ENCODE measurements around the gene MAN1B1.

MAN1B1 gene

DNA sequence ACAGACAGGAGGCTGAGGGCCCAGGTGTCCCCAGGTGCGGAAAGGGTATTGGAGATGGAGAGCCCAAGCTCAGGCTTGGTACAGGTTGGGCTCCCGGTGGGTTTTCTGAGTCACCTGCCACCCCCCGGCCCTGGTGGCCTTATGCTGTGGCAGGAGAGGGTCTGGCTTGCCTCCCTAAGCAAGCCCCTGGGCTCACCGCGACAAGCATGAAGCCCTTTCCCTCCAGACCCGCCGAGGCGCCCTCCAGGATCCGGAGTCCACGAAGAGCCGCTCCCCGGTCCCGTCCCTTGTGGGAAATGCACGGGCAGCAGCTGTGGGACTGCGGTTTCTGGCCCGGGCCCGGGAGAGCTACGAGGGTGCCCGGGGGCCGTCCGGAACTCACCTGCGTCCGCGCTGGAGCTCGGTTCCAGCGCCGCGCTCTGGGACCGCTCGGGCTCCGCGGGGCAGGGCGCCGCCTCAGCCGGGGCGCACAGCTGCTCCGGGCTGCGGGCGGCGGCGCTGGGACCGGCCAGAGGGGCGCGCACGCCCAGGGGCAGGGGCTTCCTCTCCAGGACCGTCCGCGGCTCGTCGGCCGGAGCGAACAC, 17.2 kb upstream of the MAN1B1 start:
- no peak for DNase-seq

DNA sequence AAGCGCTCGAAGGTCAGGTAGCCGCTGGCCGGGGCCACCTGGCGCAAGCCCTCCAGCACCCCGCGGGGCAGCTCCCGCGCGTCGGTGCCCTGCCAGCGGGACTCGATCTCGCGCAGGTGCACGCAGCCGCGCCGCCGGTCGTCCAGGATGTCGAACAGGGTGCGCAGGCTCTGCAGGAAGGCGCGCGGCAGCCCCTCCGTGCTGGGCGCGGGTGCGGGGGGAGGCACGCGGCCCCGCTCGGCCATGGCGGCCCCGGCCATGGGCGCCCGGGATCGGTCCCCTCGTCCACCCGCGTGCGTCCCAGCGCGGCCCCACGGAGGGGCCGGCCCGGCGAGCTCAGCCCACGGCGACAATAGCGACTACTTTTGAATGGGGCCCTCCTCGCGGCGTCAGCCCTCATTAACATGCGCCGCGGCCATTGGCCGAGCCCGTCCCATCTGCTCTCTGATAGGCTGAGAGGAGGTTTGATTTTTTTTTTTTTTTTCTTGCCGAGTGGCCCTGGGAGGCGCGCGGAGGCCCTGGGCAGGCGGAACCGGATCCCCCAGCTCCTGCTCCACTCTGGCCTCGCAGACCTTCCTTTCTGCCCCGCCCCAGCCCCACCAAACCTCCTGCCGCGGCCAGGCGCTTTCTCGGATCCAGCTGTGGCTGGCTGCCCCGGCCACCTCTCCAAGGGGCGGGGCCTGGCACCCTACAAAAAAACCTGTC, 16.4 kb upstream of the MAN1B1 start, which contains the start of gene SAPCD2:
TSS of gene SAPCD2 (minus strand) at position 357 of the 705 bp plus-strand sequence. CDS start at position 260, 97 bp downstream.
- peak; percentile 80 for DNase-seq

DNA sequence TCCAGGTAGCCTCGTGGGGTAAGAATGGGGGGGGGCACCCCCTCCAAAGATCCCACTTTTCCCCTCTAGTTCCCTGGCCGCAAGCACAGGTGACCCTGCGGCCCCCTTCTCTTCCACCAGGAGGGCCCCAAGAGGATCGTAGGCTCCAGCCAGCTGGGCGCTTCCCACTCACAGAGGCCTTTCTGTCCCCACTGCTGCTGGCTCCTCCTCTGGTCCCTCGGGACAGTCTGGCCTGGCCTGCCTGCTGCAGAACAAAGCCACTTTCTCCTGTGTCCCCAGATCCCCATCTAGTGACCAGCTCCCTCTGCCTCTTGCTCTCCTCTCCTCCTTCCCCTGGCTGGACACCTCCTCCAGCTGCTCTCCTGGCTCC, 15.9 kb upstream of the MAN1B1 start:
- peak; percentile 29 for DNase-seq

DNA sequence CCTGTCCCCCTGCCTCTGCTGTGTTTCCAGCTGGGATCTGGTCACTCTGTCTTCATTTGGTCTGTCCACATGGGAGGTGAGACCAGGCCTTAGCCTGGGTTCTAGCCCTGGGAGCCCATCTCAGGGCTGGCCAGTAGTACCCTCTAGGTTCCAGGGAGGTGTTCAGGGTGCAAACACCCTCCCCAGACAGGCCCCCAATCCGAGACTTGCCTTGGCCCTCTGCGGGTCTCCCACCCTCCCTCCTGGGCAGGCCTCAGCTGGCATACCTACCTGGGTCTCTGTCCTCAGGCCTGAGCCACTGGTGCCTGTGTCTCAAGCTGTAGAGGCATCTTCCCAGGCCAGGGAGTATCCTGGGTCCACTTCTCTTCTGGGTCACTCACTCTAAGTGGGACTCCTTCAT, 15.5 kb upstream of the MAN1B1 start:
- DNase-seq = no peak

DNA sequence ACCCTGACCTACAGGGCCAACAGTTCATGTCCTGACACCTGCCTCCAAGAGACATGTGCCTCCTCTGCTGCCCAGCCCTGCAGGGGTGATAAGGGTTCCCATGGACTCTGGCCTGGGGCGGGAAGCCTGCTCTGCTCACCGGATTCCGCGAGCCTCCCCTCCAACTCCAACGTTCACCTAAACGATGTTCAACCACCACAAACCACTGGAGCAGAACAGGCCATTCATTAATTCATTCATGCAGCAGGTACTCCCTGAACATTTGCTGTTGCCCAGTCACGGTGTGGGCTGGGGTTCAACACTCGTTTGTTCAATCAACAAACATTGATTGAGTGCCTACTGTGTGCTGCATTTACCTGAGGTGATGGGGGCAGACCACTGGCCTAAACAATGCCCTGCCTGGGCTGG, 12.8 kb upstream of the MAN1B1 start:
- no peak for DNase-seq

GRCh38 chr9:137074657-137075274, 12.0 kb upstream of the MAN1B1 start:
- DNase-seq = no peak

DNA sequence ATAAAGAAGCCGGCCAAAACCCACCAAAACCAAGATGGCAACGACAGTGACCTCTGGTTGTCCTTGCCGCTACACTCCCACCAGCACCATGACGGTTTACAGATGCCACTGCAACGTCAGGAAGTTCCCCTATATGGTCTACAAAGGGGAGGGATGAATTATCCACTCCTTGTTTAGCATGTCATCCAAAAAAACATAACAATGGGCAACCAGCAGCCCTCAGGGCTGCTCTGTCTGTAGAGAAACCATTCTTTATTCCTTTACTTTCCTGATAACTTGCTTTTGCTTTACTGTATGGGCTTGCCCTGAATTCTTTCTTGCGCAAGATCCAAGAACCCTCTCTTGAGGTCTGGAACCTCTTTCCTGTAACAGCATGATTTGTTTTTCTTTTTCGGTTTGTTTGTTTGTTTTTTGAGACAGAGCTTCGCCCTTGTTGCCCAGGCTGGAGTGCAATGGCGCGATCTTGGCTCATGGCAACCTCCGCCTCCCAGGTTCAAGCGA, 11.5 kb upstream of the MAN1B1 start:
- no peak for DNase-seq

GRCh38 chr9:137076636-137077009, 10.2 kb upstream of the MAN1B1 start:
- no peak for DNase-seq

DNA sequence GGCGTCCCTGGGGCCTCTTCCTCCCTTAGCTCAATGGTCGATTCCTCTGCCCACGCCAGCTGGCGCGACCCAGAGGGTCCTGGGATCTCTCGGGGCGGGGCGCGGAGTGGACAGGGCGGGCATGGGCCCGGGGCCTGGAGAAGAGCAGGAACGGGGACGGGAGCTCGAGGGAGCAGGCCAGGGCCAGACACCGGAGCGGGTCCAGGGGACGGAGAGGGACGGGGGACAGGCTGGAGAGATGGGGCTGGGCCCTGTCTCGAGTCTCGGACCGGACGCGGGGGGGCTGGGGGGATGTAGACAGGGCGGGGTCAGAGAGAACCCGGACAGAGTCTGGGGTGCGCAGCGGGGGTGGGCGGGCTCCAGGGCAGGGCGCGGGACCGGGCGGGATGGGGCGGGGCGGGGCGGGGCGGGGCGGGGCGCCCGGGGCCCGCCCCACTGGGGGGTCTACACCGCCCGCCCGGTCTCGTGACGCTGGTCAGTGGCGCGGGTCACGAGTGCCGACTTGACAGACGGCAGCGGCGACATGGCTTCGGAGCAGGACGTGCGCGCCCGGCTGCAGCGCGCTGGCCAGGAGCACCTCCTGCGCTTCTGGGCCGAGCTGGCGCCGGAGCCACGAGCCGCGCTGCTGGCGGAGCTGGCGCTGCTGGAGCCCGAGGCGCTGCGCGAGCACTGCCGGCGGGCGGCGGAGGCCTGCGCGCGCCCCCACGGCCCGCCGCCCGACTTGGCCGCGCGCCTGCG, 9.6 kb upstream of the MAN1B1 start, which contains the start of gene UAP1L1:
TSS of gene UAP1L1 (plus strand) at position 508 of the 738 bp plus-strand sequence. CDS start at position 524, 16 bp downstream.
- DNase-seq = no peak

DNA sequence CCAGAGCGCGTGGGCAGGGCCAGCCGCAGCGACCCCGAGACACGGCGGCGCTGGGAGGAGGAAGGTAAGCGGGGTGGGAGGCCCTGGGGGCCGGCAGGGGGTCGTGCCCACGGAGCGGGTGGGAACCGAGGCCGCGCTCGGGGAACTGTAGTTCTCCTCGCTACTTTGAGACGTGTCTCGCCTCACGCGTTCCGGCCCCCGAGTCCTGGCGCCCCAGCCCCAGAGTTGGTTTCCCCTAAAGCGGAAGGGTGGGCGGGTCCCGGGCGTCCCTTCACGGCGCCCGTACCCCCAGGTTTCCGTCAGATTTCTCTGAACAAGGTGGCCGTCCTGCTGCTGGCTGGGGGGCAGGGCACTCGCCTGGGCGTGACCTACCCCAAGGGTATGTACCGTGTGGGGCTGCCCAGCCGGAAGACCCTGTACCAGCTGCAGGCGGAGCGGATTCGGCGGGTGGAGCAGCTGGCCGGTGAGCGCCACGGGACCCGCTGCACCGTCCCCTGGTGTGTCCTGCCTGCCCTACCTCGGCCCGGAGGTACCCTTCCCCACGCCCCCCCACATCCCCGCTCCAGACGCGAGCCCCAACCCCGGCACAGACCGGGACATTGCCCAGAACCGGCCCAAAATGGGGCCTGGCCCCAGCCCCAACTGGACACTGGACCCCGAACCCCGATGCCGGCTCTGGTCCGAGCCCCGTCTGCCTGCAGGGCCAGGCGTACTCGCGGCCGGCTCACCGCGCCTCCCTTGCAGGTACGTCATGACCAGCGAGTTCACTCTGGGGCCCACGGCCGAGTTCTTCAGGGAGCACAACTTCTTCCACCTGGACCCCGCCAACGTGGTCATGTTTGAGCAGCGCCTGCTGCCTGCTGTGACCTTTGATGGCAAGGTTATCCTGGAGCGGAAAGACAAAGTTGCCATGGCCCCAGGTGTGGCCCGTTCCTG, 8.8 kb upstream of the MAN1B1 start:
- no peak for DNase-seq

- no peak for DNase-seq
These were observed 7.9 kb upstream of the MAN1B1 start for GRCh38 chr9:137078701-137079400.

GRCh38 chr9:137079401-137079787, 7.4 kb upstream of the MAN1B1 start:
- no peak for DNase-seq

DNA sequence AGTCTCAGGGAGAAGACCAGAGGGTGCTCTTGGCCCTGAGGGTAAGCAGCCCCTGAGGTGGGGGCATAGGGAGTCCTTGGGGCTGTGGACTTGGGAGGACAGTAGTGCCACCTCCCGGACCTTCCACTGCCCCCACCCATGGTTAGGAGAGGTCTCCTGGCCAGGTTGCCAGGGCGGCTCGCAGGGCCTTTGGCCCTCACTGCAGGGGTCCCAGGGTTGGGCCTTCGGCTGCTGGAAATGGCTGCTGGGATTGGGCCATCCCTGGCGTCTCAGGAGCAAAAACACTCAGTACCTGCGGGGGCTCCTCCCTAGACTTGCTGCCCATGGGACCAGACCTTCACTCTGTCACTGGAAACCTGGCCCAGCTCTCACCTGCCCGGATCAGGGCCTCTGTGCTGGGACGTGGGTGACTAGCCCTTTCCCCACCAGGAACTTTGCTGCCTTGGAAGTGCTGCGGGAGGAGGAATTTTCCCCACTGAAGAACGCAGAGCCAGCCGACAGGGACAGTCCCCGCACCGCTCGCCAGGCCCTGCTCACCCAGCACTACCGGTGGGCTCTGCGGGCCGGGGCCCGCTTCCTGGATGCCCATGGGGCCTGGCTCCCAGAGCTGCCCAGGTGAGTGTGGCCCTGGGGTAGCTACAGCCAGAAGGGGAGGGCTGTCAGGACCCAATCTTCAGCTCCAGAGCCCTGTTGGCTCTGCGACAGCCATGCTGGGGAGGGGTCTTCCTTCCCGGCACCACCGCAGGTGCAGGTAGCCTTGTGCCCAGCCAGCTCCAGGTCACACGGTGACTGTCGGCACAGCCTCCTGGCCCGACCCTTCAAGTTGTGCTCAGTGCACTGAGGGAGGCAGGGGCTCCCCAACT, 6.3 kb upstream of the MAN1B1 start:
- DNase-seq = no peak

DNA sequence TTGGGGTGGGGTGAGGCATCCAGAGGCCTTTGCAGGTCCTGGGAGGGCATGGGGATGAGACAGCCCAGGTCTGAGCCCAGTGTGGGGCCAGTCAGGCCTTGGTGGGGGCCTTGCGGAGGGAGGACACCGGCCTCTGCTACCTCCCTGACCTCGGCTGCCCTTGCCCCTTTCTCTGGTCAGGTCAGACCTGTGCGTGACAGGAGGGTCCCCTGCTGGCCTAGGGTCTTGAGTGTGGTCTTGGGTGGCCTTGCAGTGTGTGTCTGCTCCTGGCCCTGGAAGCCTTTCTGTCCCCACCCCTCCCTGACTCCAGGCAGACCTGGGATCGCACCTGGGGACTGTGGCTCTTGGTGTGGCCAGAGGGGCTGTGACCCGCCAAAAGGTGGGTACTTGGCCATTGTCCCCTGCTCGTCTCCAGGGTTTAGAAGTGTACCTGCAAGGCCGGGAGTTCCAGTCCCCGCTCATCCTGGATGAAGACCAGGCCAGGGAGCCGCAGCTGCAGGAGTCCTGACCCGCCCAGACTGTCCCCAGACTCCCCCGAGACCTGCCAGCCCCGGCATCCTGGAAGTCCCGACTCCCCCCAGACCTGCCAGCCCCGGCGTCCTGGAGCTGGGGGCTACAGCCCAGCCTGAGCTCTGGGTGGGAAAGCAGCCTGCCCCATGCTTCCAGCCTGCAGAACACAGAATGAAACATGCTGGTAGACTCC, 4.4 kb upstream of the MAN1B1 start:
- no peak for DNase-seq

- no peak for DNase-seq
These were observed 3.9 kb upstream of the MAN1B1 start for GRCh38 chr9:137082925-137083290.

DNA sequence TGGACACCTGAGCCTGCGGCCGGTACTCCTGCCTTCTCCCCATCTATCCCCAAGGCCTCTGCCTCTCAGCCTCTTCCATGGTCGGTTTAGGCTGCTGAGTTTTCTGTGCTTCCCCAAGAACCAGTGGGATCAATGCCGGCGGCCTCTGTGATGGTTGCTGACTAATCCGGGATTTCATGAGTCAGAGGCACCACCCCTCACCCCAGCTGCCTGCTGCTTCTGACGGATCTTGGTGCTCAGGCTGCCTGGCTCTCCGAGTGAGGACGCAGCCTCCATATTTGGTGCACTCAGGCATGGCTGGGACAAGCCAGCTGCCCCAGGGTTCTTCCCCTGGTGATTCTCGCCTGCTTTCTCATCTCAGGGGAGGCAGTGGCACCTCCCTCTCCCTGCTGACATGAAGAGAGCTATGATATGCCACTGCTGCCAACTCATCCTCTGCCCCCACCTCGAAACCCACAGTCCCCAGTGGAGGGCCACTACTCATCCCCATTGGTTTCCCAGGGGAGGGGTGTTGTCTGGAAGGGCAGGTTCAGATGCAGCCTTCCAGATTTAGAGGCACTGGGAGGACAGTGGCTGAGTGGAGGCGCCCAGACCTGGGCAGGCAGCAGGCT, 3.3 kb upstream of the MAN1B1 start:
- no peak for DNase-seq

DNA sequence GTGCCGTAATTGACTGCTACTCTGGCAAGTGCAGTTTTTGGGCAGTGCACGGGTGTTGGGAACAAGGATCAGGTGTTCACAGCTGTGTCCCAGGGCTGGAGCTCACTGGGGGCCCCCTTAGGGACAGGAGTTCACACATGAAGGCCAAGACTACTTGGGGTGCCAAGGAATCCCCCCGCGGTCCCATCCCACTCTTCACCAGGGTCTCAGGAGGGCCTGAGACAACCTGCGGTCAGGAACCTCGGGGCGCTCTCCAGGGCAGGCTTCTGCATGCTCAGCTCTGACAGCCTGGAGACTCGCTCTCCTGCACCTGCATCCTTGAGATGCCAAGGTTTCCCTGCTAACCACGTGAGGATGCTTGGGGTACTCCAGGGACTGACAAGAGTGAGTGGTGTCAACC, 2.3 kb upstream of the MAN1B1 start:
- no peak for DNase-seq

DNA sequence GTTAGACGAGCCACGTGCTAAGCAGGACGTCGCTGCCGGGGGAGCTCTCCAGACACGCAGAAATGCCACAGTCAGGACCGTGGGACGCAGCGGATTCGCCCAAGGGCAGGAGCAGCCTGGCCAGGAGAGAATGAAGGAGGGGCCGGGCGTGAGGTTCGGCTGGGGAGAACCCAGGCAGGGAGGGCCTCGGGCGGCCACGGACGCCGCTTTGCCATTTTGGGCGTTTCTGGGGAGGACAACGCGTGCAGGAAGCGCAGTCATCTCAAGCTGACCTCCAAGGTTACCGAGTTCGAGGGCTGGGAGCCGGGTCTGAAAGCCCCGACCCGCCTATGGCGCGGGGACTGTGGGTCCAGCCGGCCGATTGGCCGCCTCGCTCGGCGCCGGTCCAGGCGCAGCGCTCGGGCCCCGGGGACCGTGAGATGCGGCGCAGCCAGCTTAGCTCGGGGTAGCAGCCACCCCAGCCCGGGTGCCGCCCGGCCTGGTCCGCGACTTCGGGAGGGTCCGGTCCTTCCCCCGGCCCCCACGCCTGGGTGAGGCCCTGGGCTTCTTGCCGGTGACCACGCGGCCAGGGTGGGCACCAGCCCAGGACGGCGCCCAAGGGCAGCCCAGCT, 760 bp upstream of the MAN1B1 start:
- no peak for DNase-seq

DNA sequence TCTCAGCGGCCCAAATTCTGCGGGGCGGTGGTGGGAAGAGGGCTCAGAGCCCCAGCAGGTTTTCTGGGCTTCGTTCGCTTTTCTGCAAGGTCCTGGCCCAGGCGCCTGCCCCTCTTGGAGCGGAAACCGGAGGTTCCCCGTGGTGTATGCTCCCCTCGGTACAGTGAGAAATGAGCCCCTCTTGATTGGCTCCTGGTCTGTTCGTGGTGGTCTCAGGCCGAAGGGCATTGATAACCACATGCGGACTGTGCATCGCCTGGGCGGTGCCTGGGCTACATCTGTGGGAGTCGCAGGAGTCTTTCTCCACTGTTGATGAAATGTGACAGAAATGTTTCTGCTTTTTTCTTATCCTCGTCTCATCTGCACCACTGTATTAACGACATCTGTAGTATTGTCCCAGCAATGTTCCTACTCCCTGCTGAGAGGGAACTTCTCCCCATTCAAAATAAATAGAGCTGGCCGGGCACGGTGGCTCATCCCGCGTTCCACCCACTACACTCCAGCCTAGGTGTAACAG, 682 bp downstream of the MAN1B1 start:
- no peak for DNase-seq

Measured in NCI-H526 treated with DMSO at 0.1 percent for 48 hours (cell line).